ENCODE measurements around the gene SATB2. TPM values are rescaled to one million over a fixed set of nuclear protein-coding genes. Genes with fewer than 3 reads are reported as not detected.

The SATB2 gene
- total RNA-seq, 1 experiment from 2014 or later, result 7.8 TPM

- H3K79me2 ChIP-seq (ENCODE audit: low read depth), result no peaks in the 10 kb centered on the region
- no peak overlapping the region for H3K4me3 ChIP-seq
- ChIA-PET CTCF (interaction anchor here (0.6 kb wide), 1 partner anchor 13 kb away, joined by 3 read pairs; no protein-coding TSS in a partner anchor), POLR2A (ENCODE audit: unreplicated experiment) (no interaction called here)
- no peak for TF ChIP-seq CTCF (conservative IDR thresholded peaks at IDR 0.05)
- TF ChIP-seq EZH2 (IDR thresholded peaks at IDR 0.05; ENCODE audit: low read depth), result no peak
- H3K4me2 ChIP-seq, result no peak overlapping the region
- no peaks in the 10 kb centered on the region for H3K27me3 ChIP-seq (ENCODE audit: insufficient read depth, low read depth)
- no peaks in the 10 kb centered on the region for H3K9me2 ChIP-seq (ENCODE audit: insufficient read depth)
- no peaks in the 10 kb centered on the region for H4K20me1 ChIP-seq (ENCODE audit: insufficient read depth)
- intact Hi-C loops (cut with micrococcal nuclease; ENCODE audit: unreplicated experiment), result no loop called here
- no peak overlapping the region for H2AFZ ChIP-seq
- no peak overlapping the region for H3K27ac ChIP-seq
- H3K36me3 ChIP-seq (ENCODE audit: low read depth), result no peaks in the 10 kb centered on the region
- no peaks in the 10 kb centered on the region for H3K4me1 ChIP-seq (replicated peaks; ENCODE audit: insufficient read depth)
- BruUV-seq (replicated peaks), result no TSS peak
- no peak for DNase-seq
- no peaks in the 10 kb centered on the region for H3K9me3 ChIP-seq (ENCODE audit: insufficient read depth, low read depth)
- H3F3A ChIP-seq (ENCODE audit: insufficient read depth, low read depth), result no peaks in the 10 kb centered on the region
These were observed 33.6 kb downstream of the SATB2 start for GRCh38 chr2:199424160-199424559.

- no TSS peak for BruUV-seq (replicated peaks)
- H2AFZ ChIP-seq, result no peak overlapping the region
- ChIA-PET CTCF (no interaction called here), POLR2A (ENCODE audit: unreplicated experiment) (no interaction called here)
- H3K4me3 ChIP-seq, result no peak overlapping the region
- H3F3A ChIP-seq (ENCODE audit: insufficient read depth, low read depth), result no peaks in the 10 kb centered on the region
- TF ChIP-seq CTCF (conservative IDR thresholded peaks at IDR 0.05), result no peak
- no peak for TF ChIP-seq EZH2 (IDR thresholded peaks at IDR 0.05; ENCODE audit: low read depth)
- no peaks in the 10 kb centered on the region for H3K79me2 ChIP-seq (ENCODE audit: low read depth)
- intact Hi-C loops (cut with micrococcal nuclease; ENCODE audit: unreplicated experiment), result no loop called here
- H3K4me1 ChIP-seq (replicated peaks; ENCODE audit: insufficient read depth), result no peaks in the 10 kb centered on the region
- no peaks in the 10 kb centered on the region for H3K27me3 ChIP-seq (ENCODE audit: insufficient read depth, low read depth)
- no peak for DNase-seq
- H4K20me1 ChIP-seq (ENCODE audit: insufficient read depth), result no peaks in the 10 kb centered on the region
- no peaks in the 10 kb centered on the region for H3K36me3 ChIP-seq (ENCODE audit: low read depth)
- no peaks in the 10 kb centered on the region for H3K9me2 ChIP-seq (ENCODE audit: insufficient read depth)
- no peak overlapping the region for H3K27ac ChIP-seq
- H3K4me2 ChIP-seq, result no peak overlapping the region
- H3K9me3 ChIP-seq (ENCODE audit: insufficient read depth, low read depth), result no peaks in the 10 kb centered on the region
These were observed 38.3 kb downstream of the SATB2 start for GRCh38 chr2:199419428-199419827.

- POLR2A ChIA-PET (ENCODE audit: unreplicated experiment), result no interaction called here
- Histone ChIP-seq H3K27me3 (ENCODE audit: insufficient read depth, low read depth) (no peaks in the 10 kb centered on the region), H3K4me2 (no peak overlapping the region), H3F3A (ENCODE audit: insufficient read depth, low read depth) (no peaks in the 10 kb centered on the region), H3K9me3 (ENCODE audit: insufficient read depth, low read depth) (no peaks in the 10 kb centered on the region), H3K9me2 (ENCODE audit: insufficient read depth) (no peaks in the 10 kb centered on the region), H3K27ac (no peak overlapping the region), H3K36me3 (ENCODE audit: low read depth) (no peaks in the 10 kb centered on the region), H4K20me1 (ENCODE audit: insufficient read depth) (no peaks in the 10 kb centered on the region), H3K4me3 (no peak overlapping the region), H2AFZ (no peak overlapping the region), H3K79me2 (ENCODE audit: low read depth) (no peaks in the 10 kb centered on the region), H3K4me1 (replicated peaks; ENCODE audit: insufficient read depth) (no peaks in the 10 kb centered on the region)
- CTCF ChIA-PET, result no interaction called here
- intact Hi-C loops (cut with micrococcal nuclease; ENCODE audit: unreplicated experiment), result no loop called here
- DNase-seq, result no peak
- no TSS peak for BruUV-seq (replicated peaks)
- TF ChIP-seq CTCF (conservative IDR thresholded peaks at IDR 0.05) (no peak), EZH2 (IDR thresholded peaks at IDR 0.05; ENCODE audit: low read depth) (no peak)
These were observed 43.3 kb downstream of the SATB2 start for GRCh38 chr2:199414465-199414864.
